Measurements from ENCODE around the gene PDZD7. TPM values are rescaled to one million over a fixed set of nuclear protein-coding genes. Genes with fewer than 3 reads are reported as not detected.

The PDZD7 gene
- total RNA-seq, 1 donor from 2014 or later = 0.53 TPM

GRCh38 chr10:100995181-100995580, 35.7 kb downstream of the PDZD7 start:
- Histone ChIP-seq H3K9me3 (no peaks in the 10 kb centered on the region), H3K27ac (peak overlapping the region in 1 of 2 donors; percentile 99), H3K36me3 (peaks cover 14 to 23% of the 10 kb centered on the region in 2 donors), H3K27me3 (no peaks in the 10 kb centered on the region), H3K4me1 (peaks cover 7 to 15% of the 10 kb centered on the region in 2 donors), H3K4me3 (no peak overlapping the region)
- no peak for DNase-seq (ENCODE audit: low spot score in 2 of 2)
- intact Hi-C loops (cut with DNase I) = loop anchor here (5.0 to 10.0 kb wide), 2 partner anchors 460 to 822 kb away; partner anchors contain the start of genes HIF1AN and OGA
- TF ChIP-seq CTCF (IDR thresholded peaks at IDR 0.05) = no peak

GRCh38 chr10:100993986-100994708, 36.8 kb downstream of the PDZD7 start:
- H3K36me3 ChIP-seq = peaks cover 14 to 25% of the 10 kb centered on the region in 2 donors
- intact Hi-C loops (cut with DNase I) = loop anchor here (1.0 to 10.0 kb wide), 2 partner anchors 19 to 459 kb away; partner anchors contain the start of gene HIF1AN
- peaks cover 7 to 15% of the 10 kb centered on the region in 2 donors for H3K4me1 ChIP-seq
- H3K4me3 ChIP-seq = no peak overlapping the region
- H3K27ac ChIP-seq = no peak overlapping the region
- no peaks in the 10 kb centered on the region for H3K9me3 ChIP-seq
- no peak for DNase-seq (ENCODE audit: low spot score in 2 of 2)
- TF ChIP-seq CTCF (IDR thresholded peaks at IDR 0.05) = peak; percentile 62 to 75 (median 64)
- no peaks in the 10 kb centered on the region for H3K27me3 ChIP-seq

GRCh38 chr10:100989088-100989487, 41.8 kb downstream of the PDZD7 start:
- H3K4me3 ChIP-seq = no peak overlapping the region
- H3K36me3 ChIP-seq = peaks cover 18 to 25% of the 10 kb centered on the region in 2 donors
- H3K27me3 ChIP-seq = no peaks in the 10 kb centered on the region
- no peaks in the 10 kb centered on the region for H3K9me3 ChIP-seq
- no peak for DNase-seq (ENCODE audit: low spot score in 2 of 2)
- TF ChIP-seq CTCF (IDR thresholded peaks at IDR 0.05) = no peak
- H3K27ac ChIP-seq = no peak overlapping the region
- peaks cover 9 to 16% of the 10 kb centered on the region in 2 donors for H3K4me1 ChIP-seq
- intact Hi-C loops (cut with DNase I) = no loop called here

GRCh38 chr10:100988166-100988565, 42.8 kb downstream of the PDZD7 start:
- Histone ChIP-seq H3K4me3 (peak overlapping the region; percentile 84 to 90), H3K9me3 (no peaks in the 10 kb centered on the region), H3K27me3 (no peaks in the 10 kb centered on the region), H3K36me3 (peaks cover 17 to 25% of the 10 kb centered on the region in 2 donors), H3K27ac (no peak overlapping the region), H3K4me1 (peaks cover 9 to 16% of the 10 kb centered on the region in 2 donors)
- no peak for TF ChIP-seq CTCF (IDR thresholded peaks at IDR 0.05)
- intact Hi-C loops (cut with DNase I) = no loop called here
- DNase-seq (ENCODE audit: low spot score in 2 of 2) = no peak

- Histone ChIP-seq H3K9me3 (no peaks in the 10 kb centered on the region), H3K27me3 (no peaks in the 10 kb centered on the region), H3K27ac (peak overlapping the region; percentile 64), H3K36me3 (peaks cover 18 to 30% of the 10 kb centered on the region in 2 donors), H3K4me3 (peak overlapping the region; percentile 84 to 90), H3K4me1 (peaks cover 9 to 16% of the 10 kb centered on the region in 2 donors)
- DNase-seq (ENCODE audit: low spot score in 2 of 2) = no peak
- intact Hi-C loops (cut with DNase I) = no loop called here
- TF ChIP-seq CTCF (IDR thresholded peaks at IDR 0.05) = no peak
These were observed 43.3 kb downstream of the PDZD7 start for GRCh38 chr10:100987685-100988049.

Data from ascending aorta (tissue), 2 donors.